ENCODE data around the gene DOCK3.
"Not testable (repeated sequence)": the region's sequence is repeated elsewhere in the genome, so short reads cannot be mapped to it uniquely, and the experiment has no call there.

Gene DOCK3

GRCh38 chr3:50652709-50653108, 22.0 kb upstream of the DOCK3 start:
- no peak for DNase-seq

- DNase-seq, result no peak
These were observed 20.7 kb upstream of the DOCK3 start for GRCh38 chr3:50653937-50654595.

DNA sequence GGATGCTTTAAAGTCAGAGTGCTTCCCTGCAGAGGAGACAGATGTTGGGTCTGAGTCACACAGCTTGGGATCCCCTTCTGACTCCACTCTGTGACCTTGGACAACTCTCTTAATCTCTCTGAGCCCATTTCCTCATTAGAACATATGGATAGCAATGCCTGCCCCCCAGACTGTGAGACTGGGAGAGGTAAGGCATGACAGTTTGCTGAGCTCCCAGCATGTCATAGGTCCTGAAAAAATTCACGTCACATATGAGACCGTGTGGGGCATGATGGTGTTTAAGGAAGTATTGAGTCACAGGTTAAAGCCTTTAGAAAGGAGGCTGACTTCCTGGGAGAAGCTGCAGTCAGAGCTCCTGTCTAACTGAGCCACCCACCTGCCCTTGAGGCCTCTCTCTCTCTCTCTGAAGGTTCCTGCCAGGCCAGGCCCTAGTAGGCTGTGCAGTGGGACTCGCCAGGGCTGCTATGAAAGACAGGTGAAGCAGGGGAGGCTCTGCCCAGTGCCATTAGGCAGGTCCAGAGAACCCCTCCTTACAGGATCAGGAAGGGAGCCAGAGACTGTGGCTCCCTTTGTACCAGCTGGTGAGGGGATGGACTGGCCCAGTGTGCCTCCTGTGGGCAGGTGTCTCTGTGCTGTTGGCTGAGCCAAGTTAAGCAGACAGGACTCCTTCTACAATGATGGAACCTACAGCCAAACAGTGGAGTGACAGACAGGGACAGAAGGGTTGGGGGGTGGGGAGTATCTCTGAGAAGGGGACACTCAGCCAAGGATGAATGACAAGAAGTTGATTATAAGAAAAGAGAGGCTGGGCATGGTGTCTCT, 19.5 kb upstream of the DOCK3 start:
- no peak for DNase-seq

- DNase-seq, result no peak
These were observed 18.1 kb upstream of the DOCK3 start for GRCh38 chr3:50656417-50657195.

GRCh38 chr3:50657407-50657806, 17.3 kb upstream of the DOCK3 start:
- no peak for DNase-seq

GRCh38 chr3:50657816-50658215, 16.9 kb upstream of the DOCK3 start:
- no peak for DNase-seq

GRCh38 chr3:50658416-50658815, 16.3 kb upstream of the DOCK3 start:
- no peak for DNase-seq

DNA sequence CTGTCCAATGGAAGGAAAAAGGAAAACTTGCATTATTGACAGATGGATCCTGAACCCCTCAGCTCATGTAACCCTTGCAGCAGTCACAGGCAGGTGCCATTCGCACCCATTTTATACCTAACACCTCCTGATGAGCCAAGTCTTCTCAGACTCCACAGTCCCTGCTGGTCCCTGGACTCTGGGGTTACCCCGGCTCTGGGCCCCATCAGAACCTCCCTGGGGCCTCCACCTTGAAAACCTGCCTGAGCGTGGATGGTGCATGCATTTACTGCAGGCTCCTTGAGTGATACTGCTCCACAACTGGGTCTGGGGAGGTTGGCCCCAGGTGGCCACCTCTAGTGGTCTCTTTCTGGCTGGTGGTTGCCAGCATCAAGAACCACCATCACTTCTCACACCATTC, 15.9 kb upstream of the DOCK3 start:
- no peak for DNase-seq

- DNase-seq, result no peak
These were observed 14.3 kb upstream of the DOCK3 start for GRCh38 chr3:50660386-50660785.

- DNase-seq, result no peak
These were observed 13.3 kb upstream of the DOCK3 start for GRCh38 chr3:50661321-50661837.

DNA sequence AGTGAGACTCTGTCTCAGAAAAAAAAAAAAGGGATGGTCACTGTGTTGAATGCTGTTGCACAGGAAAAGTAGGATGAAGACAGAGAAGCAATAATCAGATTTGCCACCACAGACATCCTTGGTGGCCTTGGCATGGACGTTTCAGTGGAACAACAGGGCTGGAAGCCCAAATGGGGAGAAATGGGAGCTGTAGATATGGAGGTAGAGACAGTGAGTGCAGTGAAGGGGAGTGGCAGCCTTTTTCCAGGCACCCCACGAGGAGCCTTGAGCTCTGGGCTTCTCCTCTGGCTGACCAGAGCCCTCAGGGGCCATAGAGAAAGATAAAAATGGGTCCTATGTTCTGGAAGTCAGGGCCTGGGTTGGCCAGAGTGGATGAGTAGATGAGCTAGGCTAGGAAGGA, 12.3 kb upstream of the DOCK3 start:
- DNase-seq, result no peak

GRCh38 chr3:50665081-50665840, 9.5 kb upstream of the DOCK3 start:
- no peak for DNase-seq

DNA sequence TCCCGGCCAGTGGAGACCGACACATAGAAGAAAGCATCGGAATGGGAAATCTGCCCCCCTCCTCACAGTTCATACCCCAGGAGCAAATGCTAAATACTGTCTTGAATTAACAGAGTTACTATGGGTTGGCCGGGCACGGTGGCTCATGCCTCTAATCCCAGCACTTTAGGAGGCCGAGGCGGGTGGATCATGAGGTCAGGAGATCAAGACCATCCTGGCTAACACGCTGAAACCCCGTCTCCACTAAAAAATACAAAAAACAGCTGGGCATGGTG, 8.9 kb upstream of the DOCK3 start:
- DNase-seq, result not testable (repeated sequence)

DNA sequence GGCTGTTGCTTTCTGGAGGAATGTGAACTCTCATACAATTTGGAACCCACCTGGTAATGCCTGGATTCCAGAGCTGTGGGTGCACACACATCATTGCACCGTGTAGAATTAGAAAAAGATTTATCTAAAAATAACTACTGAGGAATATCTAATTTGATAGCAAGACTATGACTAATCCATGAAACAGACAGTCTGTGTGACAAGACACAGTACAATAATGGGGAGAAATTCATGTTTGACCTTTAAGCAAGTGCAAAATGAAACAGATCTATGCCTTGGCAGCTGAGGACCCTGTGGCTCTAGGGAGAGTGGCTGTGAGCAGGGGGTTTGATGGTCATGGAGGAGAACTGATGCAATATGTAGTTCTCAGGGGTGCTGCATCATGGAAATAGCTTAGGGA, 7.9 kb upstream of the DOCK3 start:
- DNase-seq, result no peak

DNA sequence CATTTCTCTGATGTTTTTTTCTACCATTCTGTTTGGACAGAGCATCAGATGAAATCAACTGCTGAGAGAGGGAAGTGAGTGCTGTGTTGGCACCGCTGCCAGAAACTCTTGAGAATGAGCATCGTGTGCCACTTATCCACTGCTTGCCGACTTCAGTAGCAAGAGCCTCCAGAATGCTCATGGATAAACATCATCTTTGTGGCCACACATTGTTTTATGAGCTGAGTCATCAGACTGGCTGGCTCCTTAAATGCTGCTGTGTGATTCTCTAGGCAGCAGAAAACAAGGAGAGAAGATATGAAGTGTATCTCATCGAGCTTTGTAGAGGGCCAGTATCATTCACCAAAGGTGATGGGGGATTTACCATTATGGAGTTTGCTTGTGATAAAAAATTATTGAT, 3.4 kb upstream of the DOCK3 start:
- DNase-seq, result no peak

DNA sequence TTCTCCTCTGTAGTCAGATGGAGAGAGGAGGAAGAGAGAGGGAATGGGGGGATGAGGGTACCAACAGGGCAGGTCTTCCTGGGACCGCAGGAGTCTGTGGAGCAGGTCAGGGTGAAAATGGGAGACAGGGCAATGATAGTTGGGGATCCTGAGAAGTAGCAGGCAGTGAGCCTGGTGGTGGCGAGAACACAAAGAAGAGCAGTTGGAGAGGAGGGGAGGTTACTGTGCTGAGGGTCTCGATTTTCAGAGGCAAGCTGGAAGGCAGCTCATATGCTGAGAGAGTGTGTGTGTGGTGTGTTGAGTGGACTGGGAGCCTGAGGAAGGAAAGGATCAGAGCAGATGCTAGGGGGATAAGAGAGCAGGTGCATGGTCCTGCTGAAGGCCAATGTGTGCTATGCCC, 2.1 kb upstream of the DOCK3 start:
- DNase-seq, result no peak

DNA sequence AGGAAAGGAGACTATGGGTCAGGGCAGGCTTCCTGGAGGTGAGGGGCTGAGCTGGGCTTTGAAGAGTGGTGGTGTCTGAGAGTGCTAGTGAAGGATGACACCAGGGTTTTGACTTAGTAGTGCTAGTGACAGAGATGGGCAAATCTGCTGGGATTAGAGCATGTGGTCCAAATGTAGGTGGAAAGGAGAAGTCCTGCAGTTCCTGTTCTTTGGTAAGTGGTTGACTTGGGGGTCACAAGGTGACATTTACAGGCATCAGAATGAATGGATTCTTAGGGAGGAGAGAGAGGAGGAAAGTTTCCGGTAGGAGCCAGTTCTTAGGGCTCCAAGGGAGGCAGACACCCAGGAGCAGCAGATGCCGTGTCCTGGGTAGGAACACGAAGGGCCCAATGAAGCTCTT, 796 bp upstream of the DOCK3 start:
- DNase-seq, result no peak

DNA sequence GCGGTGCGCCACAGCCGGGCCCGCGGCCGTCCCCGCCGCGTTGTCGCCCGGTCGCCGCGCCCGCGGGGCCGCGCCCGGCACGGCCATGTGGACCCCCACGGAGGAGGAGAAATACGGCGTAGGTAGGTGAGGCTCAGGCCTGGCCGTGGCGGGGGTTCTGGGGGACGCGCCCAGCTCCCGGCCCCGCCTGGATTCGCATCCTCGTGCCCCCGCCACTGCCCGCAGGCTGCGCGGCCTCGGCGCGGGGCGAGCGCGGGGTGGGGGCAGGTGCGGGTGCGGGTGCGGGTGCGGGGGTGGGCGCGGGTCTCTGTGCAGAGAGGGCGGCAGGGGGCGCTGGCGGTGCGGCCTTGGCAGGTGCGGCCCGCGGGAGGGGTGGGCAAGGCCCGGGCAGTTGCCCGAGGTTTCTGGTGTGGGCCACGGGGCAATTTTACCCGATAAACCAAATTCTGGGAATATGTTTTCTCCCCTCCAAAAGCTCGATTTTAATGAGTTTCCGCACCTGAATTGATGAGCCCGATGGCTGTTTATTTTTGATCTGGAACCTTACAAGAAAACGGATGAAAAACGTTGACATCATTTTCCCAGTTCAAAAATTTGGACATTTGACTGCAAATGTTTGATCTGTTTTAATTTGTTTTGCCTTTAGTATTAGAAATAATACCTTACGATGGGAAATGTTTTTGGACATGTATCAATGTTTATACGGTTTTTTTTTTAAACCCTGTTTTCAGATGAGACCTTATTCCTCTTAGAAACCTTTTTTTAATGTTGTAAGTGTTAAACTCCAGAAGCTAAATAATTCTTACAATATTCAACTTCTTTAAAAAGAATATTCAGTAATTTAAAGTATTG, 678 bp downstream of the DOCK3 start:
- DNase-seq, result peak; percentile 47

- DNase-seq, result no peak
These were observed 1.4 kb downstream of the DOCK3 start for GRCh38 chr3:50676031-50676705.

- DNase-seq, result no peak
These were observed 12.5 kb downstream of the DOCK3 start for GRCh38 chr3:50687127-50687751.

DNA sequence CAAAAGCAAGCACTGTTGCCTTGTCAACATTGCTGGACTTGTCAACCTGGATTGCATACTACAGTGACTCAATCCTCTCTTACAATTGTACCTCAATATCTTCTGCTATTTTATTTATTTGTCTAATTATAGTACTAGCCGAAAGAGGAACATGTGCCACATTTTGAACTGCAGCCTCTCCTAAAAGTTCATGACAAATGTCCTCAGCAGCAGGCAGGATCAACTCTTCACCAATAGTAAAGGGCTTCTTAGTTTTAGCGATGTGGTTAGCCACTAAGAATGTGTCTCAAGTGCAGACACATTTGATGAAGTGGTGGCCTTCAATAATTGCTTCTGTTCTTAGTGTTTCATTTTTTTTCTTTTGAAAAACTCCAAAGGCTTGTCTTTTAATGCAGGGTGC, 13.2 kb downstream of the DOCK3 start:
- no peak for DNase-seq

Data from NCI-H2171 (cell line).